Left hindlimb (tissue), 1 donor: ENCODE measurements around the gene FRG1.
"Not testable (repeated sequence)": the region's sequence is repeated elsewhere in the genome, so short reads cannot be mapped to it uniquely, and the experiment has no call there.

Source experiments
- DNase-seq: peaks from one replicate; pipeline ENCODE4 v3.0.0-alpha.2; 2018

FRG1 gene

DNA sequence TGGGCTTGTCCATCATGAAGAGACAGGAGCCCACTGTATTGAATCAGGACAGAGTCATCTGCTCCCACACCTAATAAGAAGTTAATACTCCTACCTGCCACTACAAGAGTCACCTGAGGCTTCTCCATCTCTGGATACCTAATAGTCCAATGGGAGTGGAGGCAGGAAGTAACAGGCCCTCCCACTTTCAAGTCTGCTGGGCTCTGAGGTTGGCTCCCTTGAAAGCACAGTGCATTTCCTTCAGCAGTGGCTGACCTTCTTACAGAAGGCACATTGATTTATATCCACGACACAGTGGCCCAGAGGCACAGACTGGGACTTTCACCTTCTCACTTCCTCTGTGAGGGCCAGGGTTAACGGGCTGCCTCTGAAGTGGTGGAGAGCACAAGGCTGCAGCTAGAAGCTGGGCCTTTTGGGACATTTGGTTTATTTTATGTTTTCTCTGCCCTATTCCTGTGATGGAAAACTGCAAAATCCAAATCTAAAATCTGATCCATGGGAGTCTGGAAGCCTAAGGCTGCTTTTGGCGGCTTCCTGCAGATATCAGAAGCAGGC is 48.3 kb downstream of the FRG1 start:
- DNase-seq = no peak

DNA sequence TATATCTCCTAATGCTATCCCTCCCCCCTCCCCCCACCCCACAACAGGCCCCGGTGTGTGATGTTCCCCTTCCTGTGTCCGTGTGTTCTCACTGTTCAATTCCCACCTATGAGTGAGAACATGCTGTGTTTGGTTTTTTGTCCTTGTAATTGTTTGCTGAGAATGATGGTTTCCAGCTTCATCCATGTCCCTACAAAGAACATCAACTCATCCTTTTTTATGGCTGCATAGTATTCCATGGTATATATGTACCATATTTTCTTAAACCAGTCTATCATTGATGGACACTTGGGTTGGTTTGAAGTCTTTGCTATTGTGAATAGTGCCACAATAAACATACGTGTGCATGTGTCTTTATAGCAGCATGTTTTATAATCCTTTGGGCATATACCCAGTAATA is 49.3 kb downstream of the FRG1 start:
- not testable (repeated sequence) for DNase-seq
